Hepatocyte (in vitro differentiated cells): Measurements from ENCODE around the gene RIMBP2. TPM values are rescaled to one million over a fixed set of nuclear protein-coding genes. Genes with fewer than 3 reads are reported as not detected.

Source experiments
- DNase-seq: peaks from one replicate; pipeline ENCODE4 v3.0.0-alpha.2; 2016; ENCODE audit warnings: low spot score
- H2AFZ ChIP-seq: fragments of 200-600 bp; sonication (generic); 2 replicates; pipeline ENCODE4 v1.6.0; 2016; ENCODE audit warnings: antibody characterized with exemption, mild to moderate bottlenecking
- H3K27ac ChIP-seq: fragments of 200-600 bp; sonication (generic); 2 replicates; pipeline ENCODE4 v1.5.1; 2016; ENCODE audit warnings: mild to moderate bottlenecking
- H3K27me3 ChIP-seq: fragments of 200-600 bp; sonication (generic); 2 replicates; pipeline ENCODE4 v1.6.1; 2016
- H3K36me3 ChIP-seq: fragments of 200-600 bp; sonication (generic); replicated peaks from 2 replicates; pipeline ENCODE4 v1.5.1; 2016; ENCODE audit warnings: low read depth; ENCODE audit not compliant: insufficient read depth
- H3K4me1 ChIP-seq: fragments of 200-600 bp; sonication (generic); 2 replicates; pipeline ENCODE4 v1.5.1; 2016; ENCODE audit warnings: mild to moderate bottlenecking, moderate library complexity; ENCODE audit not compliant: insufficient read depth
- H3K4me2 ChIP-seq: fragments of 200-600 bp; sonication (generic); 2 replicates; pipeline ENCODE4 v1.6.0; 2016
- H3K4me3 ChIP-seq: fragments of 200-600 bp; sonication (generic); 2 replicates; pipeline ENCODE4 v1.5.1; 2016; ENCODE audit warnings: mild to moderate bottlenecking
- H3K79me2 ChIP-seq: fragments of 200-600 bp; sonication (generic); 2 replicates; pipeline ENCODE4 v1.6.0; 2017; ENCODE audit warnings: mild to moderate bottlenecking
- H3K9me2 ChIP-seq: fragments of 200-600 bp; sonication (generic); replicated peaks from 2 replicates; pipeline ENCODE4 v1.6.0; 2017; ENCODE audit warnings: mild to moderate bottlenecking; ENCODE audit not compliant: insufficient read depth
- H3K9me3 ChIP-seq: fragments of 200-600 bp; sonication (generic); 2 replicates; pipeline ENCODE4 v1.5.1; 2016; ENCODE audit warnings: low read depth, mild to moderate bottlenecking
- H4K20me1 ChIP-seq: fragments of 200-600 bp; sonication (generic); 2 replicates; pipeline ENCODE4 v1.6.0; 2016; ENCODE audit warnings: mild to moderate bottlenecking; ENCODE audit not compliant: insufficient read depth, poor library complexity, severe bottlenecking
- CTCF ChIP-seq: fragments of 200-600 bp; sonication (generic); IDR thresholded peaks from 2 replicates; pipeline ENCODE4 v1.5.1; 2016; ENCODE audit warnings: antibody characterized with exemption, mild to moderate bottlenecking; ENCODE audit not compliant: poor library complexity
- EZH2 ChIP-seq: fragments of 200-600 bp; sonication (generic); IDR thresholded peaks from 2 replicates; pipeline ENCODE4 v1.6.1; 2016; ENCODE audit warnings: antibody characterized with exemption, mild to moderate bottlenecking, borderline replicate concordance
- EZH2phosphoT487 ChIP-seq: fragments of 200-600 bp; sonication (generic); IDR thresholded peaks from one replicate; pipeline ENCODE4 v1.6.1; 2018; ENCODE audit warnings: antibody characterized with exemption, mild to moderate bottlenecking, low read depth, moderate library complexity; ENCODE audit not compliant: unreplicated experiment, severe bottlenecking
- WGBS: methylation state at CpG from one replicate; pipeline ENCODE4 v1.1.6; 2016; ENCODE audit warnings: low lambda C conversion rate; ENCODE audit errors: missing lambda C conversion rate; 5-methylcytosine and 5-hydroxymethylcytosine counted together
- polyA plus RNA-seq: library from polyadenylated mRNA; unstranded; fragments of >200 nt; fragmentation: Nextera tagmentation; extraction: Ambion mirVana; gene quantifications from 2 replicates; pipeline ENCODE4 v1.2.1, GENCODE V29; 2016
- total RNA-seq: library from RNA; depleted of rRNA; stranded (reverse); fragments of >200 nt; gene quantifications from 2 replicates; pipeline ENCODE4 v1.2.3, GENCODE V29; 2014

RIMBP2 gene
- total and polyA plus RNA-seq, 2 experiments from 2014 or later = 2.5 to 4.4 TPM

- no peaks in the 10 kb centered on the region for H3K79me2 ChIP-seq
- no peaks in the 10 kb centered on the region for H3K9me2 ChIP-seq
- no peak overlapping the region for H2AFZ ChIP-seq
- H3K9me3 ChIP-seq = no peaks in the 10 kb centered on the region
- WGBS = 94% methylated on average over 40 of the region's 51 CpGs
- no peak for DNase-seq
- no peak overlapping the region for H3K4me2 ChIP-seq
- H3K27me3 ChIP-seq = no peaks in the 10 kb centered on the region
- H4K20me1 ChIP-seq = no peaks in the 10 kb centered on the region
- no peak overlapping the region for H3K4me3 ChIP-seq
- TF ChIP-seq CTCF = no peak
- no peak for TF ChIP-seq EZH2
- no peak for TF ChIP-seq EZH2phosphoT487
- H3K36me3 ChIP-seq = no peaks in the 10 kb centered on the region
- H3K27ac ChIP-seq = no peak overlapping the region
- no peaks in the 10 kb centered on the region for H3K4me1 ChIP-seq
Observed at GRCh38 chr12:130423991-130424857, 291.9 kb downstream of the RIMBP2 start.

- Histone ChIP-seq H4K20me1 (no peaks in the 10 kb centered on the region), H3K9me3 (no peaks in the 10 kb centered on the region), H3K27me3 (no peaks in the 10 kb centered on the region), H3K36me3 (no peaks in the 10 kb centered on the region), H3K4me1 (no peaks in the 10 kb centered on the region), H3K79me2 (no peaks in the 10 kb centered on the region), H3K27ac (no peak overlapping the region), H3K4me3 (no peak overlapping the region), H3K9me2 (no peaks in the 10 kb centered on the region), H3K4me2 (no peak overlapping the region), H2AFZ (no peak overlapping the region)
- TF ChIP-seq EZH2 = no peak
- TF ChIP-seq EZH2phosphoT487 = no peak
- no peak for TF ChIP-seq CTCF
- DNase-seq = no peak
- WGBS = 89% methylated on average over 11 of the region's 11 CpGs
Observed at GRCh38 chr12:130423136-130423535, 293.0 kb downstream of the RIMBP2 start.

GRCh38 chr12:130422676-130423075, 293.4 kb downstream of the RIMBP2 start:
- no peaks in the 10 kb centered on the region for H3K4me1 ChIP-seq
- H4K20me1 ChIP-seq = no peaks in the 10 kb centered on the region
- no peak overlapping the region for H3K27ac ChIP-seq
- no peak overlapping the region for H3K4me3 ChIP-seq
- no peaks in the 10 kb centered on the region for H3K79me2 ChIP-seq
- WGBS = 91% methylated on average over 8 of the region's 8 CpGs
- no peak overlapping the region for H3K4me2 ChIP-seq
- no peak for TF ChIP-seq EZH2phosphoT487
- no peak for TF ChIP-seq EZH2
- TF ChIP-seq CTCF = no peak
- no peak for DNase-seq
- H3K9me2 ChIP-seq = no peaks in the 10 kb centered on the region
- H3K27me3 ChIP-seq = no peaks in the 10 kb centered on the region
- no peaks in the 10 kb centered on the region for H3K36me3 ChIP-seq
- no peaks in the 10 kb centered on the region for H3K9me3 ChIP-seq
- no peak overlapping the region for H2AFZ ChIP-seq
